Measurements from ENCODE around the gene CNGA3.
"Not testable (repeated sequence)": the region's sequence is repeated elsewhere in the genome, so short reads cannot be mapped to it uniquely, and the experiment has no call there.

Gene CNGA3

GRCh38 chr2:98346311-98347236 lies at the start of gene CNGA3:
Gene CNGA3, plus strand, starts transcription at chr2:98346456. Its CDS starts 23,520 bp downstream, at chr2:98369976.
- DNase-seq = peak; percentile 44

- no peak for DNase-seq
Measured at GRCh38 chr2:98297817-98298682, 48.2 kb upstream of the CNGA3 start.

DNA sequence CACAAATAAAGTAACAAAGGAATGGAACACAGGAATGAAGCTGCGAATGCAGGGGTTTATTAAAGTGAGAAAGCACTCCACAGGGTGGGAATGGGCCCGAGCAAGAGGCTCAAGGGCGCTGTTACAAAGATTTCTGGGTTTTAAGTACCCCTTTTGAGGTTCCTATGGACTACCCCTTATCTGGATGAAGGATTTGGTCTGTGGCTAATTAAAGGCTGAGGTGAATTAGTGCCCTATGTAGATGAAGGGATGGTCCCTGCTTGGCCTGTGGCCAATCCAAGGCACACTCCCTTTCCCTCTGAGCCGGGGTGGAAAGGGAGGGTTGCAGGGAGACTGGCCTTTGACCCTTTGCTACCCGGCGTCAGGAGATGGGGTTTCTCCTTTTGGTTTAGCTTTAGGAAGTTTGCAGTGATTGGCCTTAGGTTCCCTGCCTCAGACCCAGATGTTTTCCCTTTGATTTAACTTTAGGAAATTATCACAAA lies 47.5 kb upstream of the CNGA3 start:
- DNase-seq = no peak

DNA sequence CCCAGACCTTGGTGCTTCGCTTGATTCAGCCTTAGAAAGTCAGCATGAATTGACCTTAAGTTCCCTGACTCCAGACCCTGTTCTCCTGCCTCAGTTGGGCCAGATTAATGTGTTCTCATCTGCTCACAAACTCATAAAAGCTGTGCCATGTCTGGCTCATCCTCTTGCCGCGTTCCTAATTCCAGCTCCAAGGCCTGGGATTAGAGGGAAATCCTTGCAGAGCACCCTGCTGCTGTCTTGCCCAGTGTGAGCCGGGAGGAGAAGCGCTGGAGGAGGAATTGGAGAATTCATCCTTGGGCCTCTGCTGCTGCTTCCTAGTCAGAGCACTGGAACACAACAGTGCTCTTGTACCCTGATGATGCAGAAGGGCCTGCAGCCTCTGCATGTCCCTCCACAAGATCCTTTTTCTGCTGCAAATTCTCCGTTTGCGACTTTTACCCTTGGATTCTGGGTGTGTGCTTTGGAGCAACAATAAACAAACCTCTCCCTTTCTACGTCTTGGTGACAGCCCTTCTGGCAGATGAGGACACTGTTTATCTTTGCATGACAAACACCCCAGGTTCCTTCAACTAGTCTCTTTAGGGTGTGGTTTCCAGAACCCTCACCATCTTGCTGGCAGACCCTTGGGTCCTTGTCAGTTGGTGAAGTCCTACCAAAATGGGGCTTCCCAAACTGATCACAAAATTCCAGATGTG lies 46.9 kb upstream of the CNGA3 start:
- DNase-seq = no peak

GRCh38 chr2:98300141-98300874 lies 45.9 kb upstream of the CNGA3 start:
- no peak for DNase-seq

- DNase-seq = no peak
Measured at GRCh38 chr2:98301469-98301868, 44.8 kb upstream of the CNGA3 start.

DNA sequence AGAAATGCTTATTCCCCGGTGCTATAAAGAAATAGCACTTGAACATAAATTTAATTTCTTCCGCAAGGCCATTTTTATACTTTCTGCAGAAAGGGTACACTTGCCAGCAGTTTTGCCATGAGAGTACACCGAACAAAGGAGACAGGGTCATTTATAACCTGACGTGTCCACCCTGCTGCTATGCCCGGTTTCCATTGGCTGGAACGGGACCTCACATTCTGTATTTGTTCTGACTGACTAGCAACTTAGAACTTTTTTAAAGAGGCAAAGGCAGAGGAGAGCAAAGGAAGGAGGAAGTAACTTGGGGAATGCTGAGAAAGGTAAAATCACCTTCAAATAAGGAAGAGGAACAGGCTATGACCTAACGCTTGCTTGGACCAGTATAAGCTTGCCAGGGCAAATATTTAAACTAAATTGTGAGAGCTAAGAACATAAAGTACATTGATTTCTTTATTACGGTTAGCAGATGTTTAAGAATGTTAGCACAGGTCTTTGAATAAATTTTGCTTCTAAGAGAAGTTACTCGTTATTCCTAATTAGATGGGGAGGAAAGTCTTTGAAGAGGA lies 39.0 kb upstream of the CNGA3 start:
- not testable (repeated sequence) for DNase-seq

GRCh38 chr2:98308068-98308467 lies 38.2 kb upstream of the CNGA3 start:
- DNase-seq = no peak

DNA sequence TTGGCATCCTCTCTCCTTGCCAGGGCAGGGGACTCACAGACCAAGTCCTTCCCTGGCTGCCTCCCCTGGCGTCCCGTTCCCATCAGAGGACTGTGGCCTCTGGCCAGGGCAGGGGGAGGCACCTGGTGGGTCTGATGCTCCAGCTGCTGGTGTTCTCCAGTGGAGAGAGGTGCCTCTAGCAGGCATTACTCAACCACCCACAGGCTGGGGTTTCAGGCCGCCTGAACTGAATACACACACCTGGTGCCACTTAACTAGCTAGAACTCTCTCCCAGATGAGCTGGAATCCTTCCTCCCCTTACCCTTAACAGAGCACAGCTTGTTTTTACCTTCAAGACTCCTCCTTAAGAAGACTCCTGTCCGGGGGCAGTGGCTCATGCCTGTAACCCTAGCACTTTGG lies 37.7 kb upstream of the CNGA3 start:
- DNase-seq = no peak

GRCh38 chr2:98309580-98309979 lies 36.7 kb upstream of the CNGA3 start:
- no peak for DNase-seq

- DNase-seq = no peak
Measured at GRCh38 chr2:98310010-98310409, 36.2 kb upstream of the CNGA3 start.

- no peak for DNase-seq
Measured at GRCh38 chr2:98311090-98311489, 35.2 kb upstream of the CNGA3 start.

DNA sequence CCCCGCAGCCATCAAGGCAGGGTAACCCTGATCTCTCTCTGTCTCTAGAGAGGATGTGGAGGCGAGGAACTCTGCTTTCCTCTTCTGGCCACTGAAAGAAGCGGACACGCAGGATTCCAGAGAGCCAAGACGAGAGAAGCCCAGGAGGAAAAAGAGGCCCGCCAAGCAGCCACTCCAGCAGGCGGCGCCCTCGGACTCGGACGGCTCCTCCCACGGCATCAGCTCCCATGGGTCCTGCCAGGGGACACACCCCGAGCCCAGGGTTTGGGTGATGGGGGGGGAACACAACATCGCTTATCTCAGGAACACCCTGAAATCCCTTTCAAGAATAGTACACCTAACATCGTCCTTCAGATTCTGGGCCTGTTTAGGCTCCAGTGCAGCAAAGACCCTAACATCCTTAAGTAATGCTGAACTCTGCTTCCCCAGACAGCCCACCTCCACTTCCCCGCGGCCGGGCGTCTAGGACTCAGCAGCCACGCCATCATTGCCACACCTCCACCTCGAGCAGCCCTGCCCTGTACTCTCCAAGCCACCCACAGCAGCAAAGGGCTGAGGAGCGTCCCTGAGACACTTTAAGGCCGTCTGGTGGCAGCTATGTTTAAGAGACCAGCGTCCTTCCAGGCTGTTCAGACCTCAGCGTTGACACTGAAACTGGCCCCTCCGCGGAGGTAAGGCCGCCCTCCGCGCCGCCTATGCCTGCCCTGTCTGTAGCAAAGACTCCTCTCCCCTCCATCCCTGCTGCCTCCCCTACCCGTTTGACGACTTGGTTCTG lies 34.3 kb upstream of the CNGA3 start:
- DNase-seq = no peak

DNA sequence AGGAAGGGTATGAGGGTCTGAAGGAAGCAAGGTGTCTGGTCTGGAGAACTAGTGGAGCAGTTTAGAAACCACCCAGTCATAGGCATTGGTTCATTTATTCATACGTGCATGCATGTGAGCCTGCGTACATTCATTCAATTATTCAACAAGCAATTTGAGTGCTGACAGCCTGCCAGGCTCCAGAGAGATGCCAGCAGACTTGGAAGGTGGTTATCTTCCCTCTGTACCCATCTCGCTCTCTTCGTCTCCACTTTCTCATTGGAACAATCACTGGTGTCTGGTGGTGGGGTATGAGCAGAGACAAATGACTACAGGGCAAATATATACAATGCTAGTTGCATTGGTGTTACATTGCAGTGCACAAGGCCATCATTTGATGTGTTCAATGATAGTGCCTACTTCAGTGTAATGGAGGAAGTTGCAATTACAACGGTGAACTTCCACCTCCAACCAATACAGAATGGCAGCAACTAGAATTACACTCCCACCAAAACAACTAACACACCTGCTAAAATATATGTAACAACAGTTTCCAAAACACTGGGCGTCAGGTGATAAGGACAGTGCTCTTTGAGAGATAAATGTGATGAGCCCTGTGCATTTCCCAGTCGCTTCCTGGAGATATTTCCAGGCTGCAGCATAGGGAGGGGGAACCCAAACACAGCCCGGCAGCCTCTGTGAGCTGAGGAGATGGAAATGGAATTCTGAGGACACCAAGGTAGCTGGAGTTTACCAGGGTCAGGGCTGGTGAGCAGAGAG lies 32.6 kb upstream of the CNGA3 start:
- no peak for DNase-seq

DNA sequence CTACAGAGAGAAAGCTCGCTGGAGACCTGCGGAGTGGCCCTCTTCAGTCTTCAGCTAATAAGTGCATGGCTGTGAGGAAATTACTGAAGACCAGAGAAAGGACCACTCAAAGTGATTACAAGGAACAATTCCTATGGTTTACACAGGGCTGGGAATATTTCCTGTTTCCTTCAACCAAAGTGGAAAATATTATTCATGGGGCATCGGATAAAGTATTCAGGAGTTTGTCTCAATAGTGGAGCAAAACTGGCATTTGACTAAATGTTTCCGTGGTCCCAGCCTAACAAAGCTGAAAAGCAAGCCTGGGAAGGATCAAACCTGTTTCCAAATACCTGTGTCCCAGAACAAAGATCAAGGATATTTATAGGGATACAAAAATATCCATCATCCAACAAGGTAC lies 32.0 kb upstream of the CNGA3 start:
- DNase-seq = no peak

GRCh38 chr2:98315957-98316356 lies 30.3 kb upstream of the CNGA3 start:
- DNase-seq = no peak

DNA sequence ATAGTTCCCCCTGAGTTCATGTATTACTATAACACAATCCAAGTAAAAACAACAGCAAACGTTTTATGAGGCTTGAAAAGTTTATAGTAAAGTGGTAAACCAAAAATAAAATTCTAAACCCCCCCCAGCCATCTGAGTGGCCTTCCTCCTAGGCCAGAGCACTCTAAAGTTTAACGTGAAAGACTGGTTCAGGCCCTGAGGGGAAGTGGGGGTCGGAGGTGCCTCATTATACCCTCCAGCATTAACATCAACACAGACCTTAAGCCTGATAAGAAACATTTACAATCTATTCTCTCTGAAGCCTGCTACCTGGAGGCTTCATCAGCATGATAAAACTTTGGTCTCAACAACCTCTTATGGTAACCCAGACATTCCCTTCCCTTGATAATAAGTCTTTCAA lies 29.0 kb upstream of the CNGA3 start:
- no peak for DNase-seq

GRCh38 chr2:98320171-98320570 lies 26.1 kb upstream of the CNGA3 start:
- not testable (repeated sequence) for DNase-seq

- no peak for DNase-seq
Measured at GRCh38 chr2:98324181-98324580, 22.1 kb upstream of the CNGA3 start.

GRCh38 chr2:98327776-98328175 lies 18.5 kb upstream of the CNGA3 start:
- DNase-seq = no peak
